Measurements from ENCODE around the gene GRIFIN. TPM values are rescaled to one million over a fixed set of nuclear protein-coding genes. Genes with fewer than 3 reads are reported as not detected.

The GRIFIN gene
- polyA plus RNA-seq, 1 of the 3 experiments (the other 2 are of a cell fraction): not detected

DNA sequence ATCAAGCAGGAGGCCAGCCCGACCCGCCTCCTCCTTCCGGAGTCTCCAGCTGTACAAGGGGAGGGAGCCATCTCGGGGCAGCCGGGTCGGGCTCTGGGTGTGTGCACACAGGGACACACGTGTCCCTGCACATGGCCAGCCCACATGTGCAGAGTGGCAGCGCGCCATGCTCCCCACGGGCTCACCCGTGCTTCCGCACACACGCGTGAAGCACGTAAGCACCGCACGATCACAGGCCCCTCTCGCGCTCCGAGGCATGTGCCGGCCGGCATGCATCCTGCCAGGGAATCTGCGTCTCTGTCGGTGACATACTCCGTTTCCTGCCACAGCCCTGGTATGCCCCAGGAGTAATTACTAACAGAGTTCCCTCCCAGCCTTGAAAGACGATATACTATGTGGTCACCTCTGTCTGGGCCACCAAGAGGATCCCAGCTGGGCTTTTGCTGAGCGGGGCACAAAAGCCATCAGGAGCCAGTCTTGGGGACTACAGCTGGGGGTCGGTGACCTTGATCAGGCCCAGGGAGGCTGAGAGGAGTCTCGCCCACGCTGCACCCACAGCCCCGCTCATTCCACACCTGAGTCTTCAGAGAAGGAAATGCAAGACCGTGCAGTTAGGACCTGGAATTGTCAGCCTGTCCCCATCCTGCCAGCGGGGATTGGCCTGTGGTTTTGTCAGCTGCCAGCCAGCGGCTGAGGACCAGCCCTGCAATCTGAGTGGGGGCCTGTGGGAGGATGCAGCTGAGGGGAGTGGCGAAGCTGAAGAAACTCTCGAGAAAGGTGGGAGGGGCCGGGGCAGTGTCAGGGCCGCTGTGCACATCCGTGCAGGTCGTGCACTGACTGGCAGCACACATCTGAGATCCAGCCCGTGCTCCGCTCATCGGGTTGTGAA lies 32.4 kb upstream of the GRIFIN start:
- no peaks in the 10 kb centered on the region for H3K9me3 ChIP-seq
- no peaks in the 10 kb centered on the region for H3K27me3 ChIP-seq (ENCODE audit: insufficient read depth)
- H3K79me2 ChIP-seq (ENCODE audit: insufficient read depth): no peaks in the 10 kb centered on the region
- H2AFZ ChIP-seq (ENCODE audit: low read depth): no peak overlapping the region
- no peak overlapping the region for H3K9ac ChIP-seq
- ChIA-PET CTCF (interaction anchor here (0.6 to 2.1 kb wide), 5 partner anchors 25 to 162 kb away, joined by 3 to 8 read pairs (median 3); no protein-coding TSS in a partner anchor), POLR2A (no interaction called here)
- H3F3A ChIP-seq (replicated peaks; ENCODE audit: insufficient read depth): peaks cover 7% of the 10 kb centered on the region
- TF ChIP-seq, protein P1, sequence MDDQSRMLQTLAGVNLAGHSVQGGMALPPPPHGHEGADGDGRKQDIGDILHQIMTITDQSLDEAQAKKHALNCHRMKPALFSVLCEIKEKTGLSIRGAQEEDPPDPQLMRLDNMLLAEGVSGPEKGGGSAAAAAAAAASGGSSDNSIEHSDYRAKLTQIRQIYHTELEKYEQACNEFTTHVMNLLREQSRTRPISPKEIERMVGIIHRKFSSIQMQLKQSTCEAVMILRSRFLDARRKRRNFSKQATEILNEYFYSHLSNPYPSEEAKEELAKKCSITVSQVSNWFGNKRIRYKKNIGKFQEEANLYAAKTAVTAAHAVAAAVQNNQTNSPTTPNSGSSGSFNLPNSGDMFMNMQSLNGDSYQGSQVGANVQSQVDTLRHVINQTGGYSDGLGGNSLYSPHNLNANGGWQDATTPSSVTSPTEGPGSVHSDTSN (IDR thresholded peaks at IDR 0.05): no peak
- TF ChIP-seq RFX5 (IDR thresholded peaks at IDR 0.05; ENCODE audit: low read length) (no peak), RCOR1 (IDR thresholded peaks at IDR 0.05; ENCODE audit: low read length) (no peak), TCF12 (IDR thresholded peaks at IDR 0.05) (no peak), SMC3 (IDR thresholded peaks at IDR 0.05; ENCODE audit: low read depth, low read length) (no peak)
- peak overlapping the region in 1 of 2 experiments; percentile 51; a peak in 2 of 4 replicates for H3K27ac ChIP-seq (ENCODE audit: low read depth in 2 of 2, low read length in 1 of 2)
- peaks cover 5 to 53% of the 10 kb centered on the region in 2 experiments; a peak in 2 of 4 replicates for H3K4me1 ChIP-seq (ENCODE audit: control insufficient read depth in 1 of 2, insufficient read depth in 2 of 2, low read depth in 1 of 2, low read length in 1 of 2)
- no peak overlapping the region for H3K4me3 ChIP-seq (ENCODE audit: low read depth in 2 of 2, low read length in 1 of 2)
- WGBS (ENCODE audit: low lambda C conversion rate): 85% methylated on average over 43 of the region's 43 CpGs
- H4K20me1 ChIP-seq (ENCODE audit: insufficient read depth): no peaks in the 10 kb centered on the region
- no peak for DNase-seq
- no peak overlapping the region for H3K4me2 ChIP-seq
- H3K36me3 ChIP-seq (replicated peaks in 1 of 2; ENCODE audit: control insufficient read depth in 1 of 2, insufficient read depth in 2 of 2, low read length in 1 of 2): no peaks in the 10 kb centered on the region
- no peaks in the 10 kb centered on the region for H3K9me2 ChIP-seq

DNA sequence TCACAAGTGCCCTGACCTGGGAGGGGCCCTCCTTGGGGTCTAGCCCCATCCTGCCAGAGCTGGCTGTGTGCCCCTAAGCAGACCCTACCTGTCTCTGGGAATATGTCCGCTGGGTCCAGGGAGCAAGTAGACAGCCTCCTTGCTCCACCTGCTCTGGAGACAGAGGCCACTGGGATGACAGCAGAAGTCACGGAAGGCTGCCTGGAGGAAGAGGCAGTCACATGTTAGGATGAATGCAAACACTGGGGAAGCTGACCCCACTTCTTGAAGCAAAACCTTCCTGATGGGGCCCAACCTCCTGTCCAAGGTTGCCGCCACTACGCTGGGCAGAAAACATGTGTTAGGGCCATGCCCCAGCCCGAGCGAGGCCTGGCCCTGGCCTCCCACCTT lies 31.7 kb upstream of the GRIFIN start:
- CTCF ChIA-PET: interaction anchor here (0.6 to 2.1 kb wide), 5 partner anchors 9 to 60 kb away, joined by 3 to 8 read pairs (median 3); no protein-coding TSS in a partner anchor
- H3K36me3 ChIP-seq (replicated peaks in 1 of 2; ENCODE audit: control insufficient read depth in 1 of 2, insufficient read depth in 2 of 2, low read length in 1 of 2): no peaks in the 10 kb centered on the region
- H3K9ac ChIP-seq: no peak overlapping the region
- TF ChIP-seq POLR2AphosphoS5 (IDR thresholded peaks at IDR 0.05; ENCODE audit: low read depth, low read length) (no peak), NFIC (IDR thresholded peaks at IDR 0.05; ENCODE audit: borderline replicate concordance) (no peak), FOXM1 (IDR thresholded peaks at IDR 0.05; ENCODE audit: low read depth) (no peak), GATA2 (CRISPR knock-in tag; IDR thresholded peaks at IDR 0.05) (no peak), NRF1 (IDR thresholded peaks at IDR 0.05; ENCODE audit: low read depth, low read length) (no peak), FOSL2 (IDR thresholded peaks at IDR 0.05; ENCODE audit: borderline replicate concordance, low read depth) (no peak), TCF12 (IDR thresholded peaks at IDR 0.05) (no peak), EZH2phosphoT487 (IDR thresholded peaks at IDR 0.05; ENCODE audit: borderline replicate concordance, low read depth) (no peak), RXRA (IDR thresholded peaks at IDR 0.05; ENCODE audit: borderline replicate concordance, low read depth) (no peak), MXI1 (IDR thresholded peaks at IDR 0.05; ENCODE audit: low read depth, low read length) (no peak), TEAD4 (IDR thresholded peaks at IDR 0.05; ENCODE audit: borderline replicate concordance, insufficient read depth) (no peak)
- TF ChIP-seq, protein P1 (IDR thresholded peaks at IDR 0.05): no peak
- TF ChIP-seq, protein P2, sequence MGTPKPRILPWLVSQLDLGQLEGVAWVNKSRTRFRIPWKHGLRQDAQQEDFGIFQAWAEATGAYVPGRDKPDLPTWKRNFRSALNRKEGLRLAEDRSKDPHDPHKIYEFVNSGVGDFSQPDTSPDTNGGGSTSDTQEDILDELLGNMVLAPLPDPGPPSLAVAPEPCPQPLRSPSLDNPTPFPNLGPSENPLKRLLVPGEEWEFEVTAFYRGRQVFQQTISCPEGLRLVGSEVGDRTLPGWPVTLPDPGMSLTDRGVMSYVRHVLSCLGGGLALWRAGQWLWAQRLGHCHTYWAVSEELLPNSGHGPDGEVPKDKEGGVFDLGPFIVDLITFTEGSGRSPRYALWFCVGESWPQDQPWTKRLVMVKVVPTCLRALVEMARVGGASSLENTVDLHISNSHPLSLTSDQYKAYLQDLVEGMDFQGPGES (IDR thresholded peaks at IDR 0.05; ENCODE audit: low read depth, low read length): no peak
- TF ChIP-seq, protein P3, sequence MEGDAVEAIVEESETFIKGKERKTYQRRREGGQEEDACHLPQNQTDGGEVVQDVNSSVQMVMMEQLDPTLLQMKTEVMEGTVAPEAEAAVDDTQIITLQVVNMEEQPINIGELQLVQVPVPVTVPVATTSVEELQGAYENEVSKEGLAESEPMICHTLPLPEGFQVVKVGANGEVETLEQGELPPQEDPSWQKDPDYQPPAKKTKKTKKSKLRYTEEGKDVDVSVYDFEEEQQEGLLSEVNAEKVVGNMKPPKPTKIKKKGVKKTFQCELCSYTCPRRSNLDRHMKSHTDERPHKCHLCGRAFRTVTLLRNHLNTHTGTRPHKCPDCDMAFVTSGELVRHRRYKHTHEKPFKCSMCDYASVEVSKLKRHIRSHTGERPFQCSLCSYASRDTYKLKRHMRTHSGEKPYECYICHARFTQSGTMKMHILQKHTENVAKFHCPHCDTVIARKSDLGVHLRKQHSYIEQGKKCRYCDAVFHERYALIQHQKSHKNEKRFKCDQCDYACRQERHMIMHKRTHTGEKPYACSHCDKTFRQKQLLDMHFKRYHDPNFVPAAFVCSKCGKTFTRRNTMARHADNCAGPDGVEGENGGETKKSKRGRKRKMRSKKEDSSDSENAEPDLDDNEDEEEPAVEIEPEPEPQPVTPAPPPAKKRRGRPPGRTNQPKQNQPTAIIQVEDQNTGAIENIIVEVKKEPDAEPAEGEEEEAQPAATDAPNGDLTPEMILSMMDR (IDR thresholded peaks at IDR 0.05): no peak
- 100% methylated on average over 6 of the region's 6 CpGs for WGBS (ENCODE audit: low lambda C conversion rate)
- POLR2A ChIA-PET: interaction anchor here (1.2 kb wide), 1 partner anchor 9 kb away, joined by 3 read pairs; no protein-coding TSS in a partner anchor
- H3K27me3 ChIP-seq (ENCODE audit: insufficient read depth): no peaks in the 10 kb centered on the region
- H3K4me2 ChIP-seq: no peak overlapping the region
- peaks cover 5 to 47% of the 10 kb centered on the region in 2 experiments; a peak in 2 of 4 replicates for H3K4me1 ChIP-seq (ENCODE audit: control insufficient read depth in 1 of 2, insufficient read depth in 2 of 2, low read depth in 1 of 2, low read length in 1 of 2)
- H4K20me1 ChIP-seq (ENCODE audit: insufficient read depth): no peaks in the 10 kb centered on the region
- no peaks in the 10 kb centered on the region for H3K9me3 ChIP-seq
- no peaks in the 10 kb centered on the region for H3K79me2 ChIP-seq (ENCODE audit: insufficient read depth)
- H3K4me3 ChIP-seq (ENCODE audit: low read depth in 2 of 2, low read length in 1 of 2): no peak overlapping the region
- H3F3A ChIP-seq (replicated peaks; ENCODE audit: insufficient read depth): peaks cover 7% of the 10 kb centered on the region
- no peak for DNase-seq
- H2AFZ ChIP-seq (ENCODE audit: low read depth): no peak overlapping the region
- H3K27ac ChIP-seq (ENCODE audit: low read depth in 2 of 2, low read length in 1 of 2): no peak overlapping the region; a peak in 1 of 4 replicates
- H3K9me2 ChIP-seq: no peaks in the 10 kb centered on the region

Measured in SK-N-SH (cell line).